IPS-20b (cell line): Measurements from ENCODE around the gene PUM1.
"Not testable (repeated sequence)": the region's sequence is repeated elsewhere in the genome, so short reads cannot be mapped to it uniquely, and the experiment has no call there.

Experiments used
- H3K27ac ChIP-seq: one replicate; pipeline ENCODE4 v1.5.1; 2013; ENCODE audit warnings: low read length
- H3K27me3 ChIP-seq: 2 replicates; pipeline ENCODE4 v1.6.1; 2013; ENCODE audit warnings: mild to moderate bottlenecking, low read length, inconsistent platforms; ENCODE audit not compliant: insufficient read depth
- H3K36me3 ChIP-seq: 2 replicates; pipeline ENCODE4 v1.6.1; 2013; ENCODE audit warnings: low read depth, mild to moderate bottlenecking, inconsistent platforms, low read length, moderate library complexity; ENCODE audit not compliant: insufficient read depth
- H3K4me1 ChIP-seq: 2 replicates; pipeline ENCODE4 v1.6.1; 2013; ENCODE audit warnings: mild to moderate bottlenecking, control low read depth, inconsistent platforms, low read length, moderate library complexity; ENCODE audit not compliant: insufficient read depth
- H3K4me3 ChIP-seq: 2 replicates; pipeline ENCODE4 v1.5.1; 2013; ENCODE audit warnings: mild to moderate bottlenecking, low read length, inconsistent platforms
- H3K9ac ChIP-seq: 2 replicates; pipeline ENCODE4 v1.6.1; 2013; ENCODE audit warnings: low read depth, mild to moderate bottlenecking, inconsistent platforms, low read length, moderate library complexity
- H3K9me3 ChIP-seq: 2 replicates; pipeline ENCODE4 v1.6.1; 2013; ENCODE audit warnings: mild to moderate bottlenecking, low read depth, low read length, inconsistent platforms; ENCODE audit not compliant: insufficient read depth

PUM1 gene

GRCh38 chr1:30984165-30984889 is 81.2 kb downstream of the PUM1 start:
- H3K4me3 ChIP-seq: no peak overlapping the region
- no peak overlapping the region for H3K9ac ChIP-seq
- no peaks in the 10 kb centered on the region for H3K4me1 ChIP-seq
- no peaks in the 10 kb centered on the region for H3K27me3 ChIP-seq
- peaks cover 75% of the 10 kb centered on the region for H3K36me3 ChIP-seq
- no peak overlapping the region for H3K27ac ChIP-seq
- H3K9me3 ChIP-seq: no peaks in the 10 kb centered on the region

- Histone ChIP-seq H3K27ac (no peak overlapping the region), H3K27me3 (no peaks in the 10 kb centered on the region), H3K9ac (no peak overlapping the region), H3K4me1 (no peaks in the 10 kb centered on the region), H3K36me3 (peaks cover 78% of the 10 kb centered on the region), H3K9me3 (no peaks in the 10 kb centered on the region), H3K4me3 (no peak overlapping the region)
These were observed 82.6 kb downstream of the PUM1 start for GRCh38 chr1:30982937-30983336.

GRCh38 chr1:30982431-30982830 is 83.1 kb downstream of the PUM1 start:
- Histone ChIP-seq H3K9me3 (no peaks in the 10 kb centered on the region), H3K36me3 (peaks cover 78% of the 10 kb centered on the region), H3K4me3 (no peak overlapping the region), H3K9ac (no peak overlapping the region), H3K27ac (no peak overlapping the region), H3K4me1 (no peaks in the 10 kb centered on the region), H3K27me3 (no peaks in the 10 kb centered on the region)

GRCh38 chr1:30981172-30981571 is 84.3 kb downstream of the PUM1 start:
- H3K9ac ChIP-seq: no peak overlapping the region
- no peaks in the 10 kb centered on the region for H3K27me3 ChIP-seq
- H3K9me3 ChIP-seq: no peaks in the 10 kb centered on the region
- no peak overlapping the region for H3K27ac ChIP-seq
- H3K4me1 ChIP-seq: no peaks in the 10 kb centered on the region
- H3K4me3 ChIP-seq: no peak overlapping the region
- peaks cover 83% of the 10 kb centered on the region for H3K36me3 ChIP-seq

GRCh38 chr1:30977511-30977910 is 88.0 kb downstream of the PUM1 start:
- Histone ChIP-seq H3K4me3 (no peak overlapping the region), H3K9ac (no peak overlapping the region), H3K4me1 (no peaks in the 10 kb centered on the region), H3K27ac (no peak overlapping the region), H3K9me3 (no peaks in the 10 kb centered on the region), H3K27me3 (no peaks in the 10 kb centered on the region), H3K36me3 (peaks cover 90% of the 10 kb centered on the region)

GRCh38 chr1:30977105-30977504 is 88.4 kb downstream of the PUM1 start:
- no peak overlapping the region for H3K9ac ChIP-seq
- H3K36me3 ChIP-seq: peaks cover 86% of the 10 kb centered on the region
- H3K27me3 ChIP-seq: no peaks in the 10 kb centered on the region
- no peak overlapping the region for H3K4me3 ChIP-seq
- no peaks in the 10 kb centered on the region for H3K4me1 ChIP-seq
- no peak overlapping the region for H3K27ac ChIP-seq
- no peaks in the 10 kb centered on the region for H3K9me3 ChIP-seq

GRCh38 chr1:30976143-30976542 is 89.4 kb downstream of the PUM1 start:
- no peaks in the 10 kb centered on the region for H3K27me3 ChIP-seq
- H3K9me3 ChIP-seq: no peaks in the 10 kb centered on the region
- no peak overlapping the region for H3K27ac ChIP-seq
- H3K9ac ChIP-seq: no peak overlapping the region
- no peak overlapping the region for H3K4me3 ChIP-seq
- peaks cover 85% of the 10 kb centered on the region for H3K36me3 ChIP-seq
- no peaks in the 10 kb centered on the region for H3K4me1 ChIP-seq

GRCh38 chr1:30975217-30975616 is 90.3 kb downstream of the PUM1 start:
- Histone ChIP-seq H3K9me3 (no peaks in the 10 kb centered on the region), H3K9ac (no peak overlapping the region), H3K27ac (no peak overlapping the region), H3K4me1 (no peaks in the 10 kb centered on the region), H3K36me3 (peaks cover 85% of the 10 kb centered on the region), H3K4me3 (no peak overlapping the region), H3K27me3 (no peaks in the 10 kb centered on the region)

- Histone ChIP-seq H3K4me3 (no peak overlapping the region), H3K27ac (no peak overlapping the region), H3K9me3 (no peaks in the 10 kb centered on the region), H3K27me3 (no peaks in the 10 kb centered on the region), H3K9ac (no peak overlapping the region), H3K36me3 (peaks cover 85% of the 10 kb centered on the region), H3K4me1 (no peaks in the 10 kb centered on the region)
These were observed 91.0 kb downstream of the PUM1 start for GRCh38 chr1:30974536-30974935.

GRCh38 chr1:30972349-30972748 is 93.2 kb downstream of the PUM1 start:
- not testable (repeated sequence) for H3K4me3 ChIP-seq, H3K27ac ChIP-seq, H3K27me3 ChIP-seq, H3K4me1 ChIP-seq, H3K9me3 ChIP-seq, H3K9ac ChIP-seq
- H3K36me3 ChIP-seq: peaks cover 85% of the 10 kb centered on the region

GRCh38 chr1:30971496-30971895 is 94.0 kb downstream of the PUM1 start:
- Histone ChIP-seq H3K9ac (no peak overlapping the region), H3K27ac (no peak overlapping the region), H3K27me3 (no peaks in the 10 kb centered on the region), H3K9me3 (no peaks in the 10 kb centered on the region), H3K36me3 (peaks cover 85% of the 10 kb centered on the region), H3K4me1 (peaks cover 3% of the 10 kb centered on the region; the same call in 1 of the 2 replicates), H3K4me3 (no peak overlapping the region)

- H3K27ac ChIP-seq: no peak overlapping the region
- H3K36me3 ChIP-seq: peaks cover 91% of the 10 kb centered on the region
- no peak overlapping the region for H3K4me3 ChIP-seq
- H3K9ac ChIP-seq: no peak overlapping the region
- no peaks in the 10 kb centered on the region for H3K9me3 ChIP-seq
- peaks cover 3% of the 10 kb centered on the region; the same call in 1 of the 2 replicates for H3K4me1 ChIP-seq
- no peaks in the 10 kb centered on the region for H3K27me3 ChIP-seq
These were observed 95.6 kb downstream of the PUM1 start for GRCh38 chr1:30969903-30970302.
